Measurements from ENCODE around the gene DCTN3.

GRCh38 chr9:34630402-34631154 is 10.3 kb upstream of the DCTN3 start:
- TF ChIP-seq CTCF (conservative IDR thresholded peaks at IDR 0.05; ENCODE audit: low read depth in 2 of 2) (no peak), EZH2phosphoT487 (IDR thresholded peaks at IDR 0.05; ENCODE audit: unreplicated experiment) (no peak)

All from GM23338 (cell line).